Mesenchymal stem cell (in vitro differentiated cells and primary cell): ENCODE measurements around the gene ARPIN.
"Not testable (repeated sequence)": the region's sequence is repeated elsewhere in the genome, so short reads cannot be mapped to it uniquely, and the experiment has no call there.

ENCODE experiments used
- DNase-seq: peaks from one replicate; pipeline ENCODE4 v3.0.0-alpha.2; 2013
- H2AFZ ChIP-seq: one replicate; pipeline ENCODE4 v1.6.1; 2013; ENCODE audit warnings: low read depth, mild to moderate bottlenecking, control low read depth, inconsistent platforms, low read length, moderate library complexity
- H2AK5ac ChIP-seq: 2 replicates; pipeline ENCODE4 v1.6.1; 2013; ENCODE audit warnings: low read length, moderate library complexity, mild to moderate bottlenecking, inconsistent platforms; ENCODE audit not compliant: severe bottlenecking
- H2BK120ac ChIP-seq: one replicate; pipeline ENCODE4 v1.6.1; 2013; ENCODE audit warnings: low read depth, mild to moderate bottlenecking, inconsistent platforms, low read length, moderate library complexity
- H2BK12ac ChIP-seq, 2 experiments: one replicate each; pipeline ENCODE4 v1.6.1; 2013; ENCODE audit warnings: inconsistent platforms in 2 of 2, low read length in 2 of 2, mild to moderate bottlenecking in 2 of 2, moderate library complexity in 2 of 2, control low read depth in 1 of 2
- H2BK15ac ChIP-seq: one replicate; pipeline ENCODE4 v1.6.1; 2013; ENCODE audit warnings: mild to moderate bottlenecking, low read depth, inconsistent platforms; ENCODE audit not compliant: poor library complexity, severe bottlenecking
- H2BK5ac ChIP-seq: 2 replicates; pipeline ENCODE4 v1.6.1; 2013; ENCODE audit warnings: low read depth, mild to moderate bottlenecking, low read length, control low read depth, inconsistent platforms; ENCODE audit not compliant: poor library complexity, severe bottlenecking
- H3K14ac ChIP-seq, 2 experiments: one replicate each; pipeline ENCODE4 v1.6.1; 2013; ENCODE audit warnings: inconsistent platforms in 2 of 2, low read length in 2 of 2, control low read depth in 1 of 2, mild to moderate bottlenecking in 1 of 2, moderate library complexity in 1 of 2
- H3K18ac ChIP-seq, 2 experiments: one replicate each; pipeline ENCODE4 v1.6.1; 2013; ENCODE audit warnings: inconsistent platforms in 2 of 2, low read length in 2 of 2, control low read depth in 1 of 2, low read depth in 1 of 2, mild to moderate bottlenecking in 1 of 2
- H3K23ac ChIP-seq, 2 experiments: one replicate each; pipeline ENCODE4 v1.6.1; 2013; ENCODE audit warnings: inconsistent platforms in 2 of 2, low read length in 2 of 2, mild to moderate bottlenecking in 2 of 2, moderate library complexity in 2 of 2, control low read depth in 1 of 2
- H3K27ac ChIP-seq: 2 replicates; pipeline ENCODE4 v1.5.1; 2013; ENCODE audit warnings: mild to moderate bottlenecking, moderate library complexity, low read length, control low read depth, inconsistent platforms; ENCODE audit not compliant: poor library complexity, severe bottlenecking
- H3K27me3 ChIP-seq, 2 experiments: 2 replicates each; pipeline versions ENCODE4 v1.6.1 to v1.7.0; 2013; ENCODE audit warnings: low read length in 2 of 2, mild to moderate bottlenecking in 2 of 2, moderate library complexity in 2 of 2, control low read depth in 1 of 2, inconsistent platforms in 1 of 2; ENCODE audit not compliant: control insufficient read depth in 1 of 2, insufficient read depth in 1 of 2
- H3K36me3 ChIP-seq, 2 experiments: 2 replicates each; pipeline versions ENCODE4 v1.6.1 to v1.7.0; 2013; ENCODE audit warnings: low read length in 2 of 2, control low read depth in 1 of 2, inconsistent platforms in 1 of 2, low read depth in 1 of 2, mild to moderate bottlenecking in 1 of 2; ENCODE audit not compliant: insufficient read depth in 2 of 2, control insufficient read depth in 1 of 2
- H3K4ac ChIP-seq, 2 experiments: one replicate each; pipeline ENCODE4 v1.6.1; 2013; ENCODE audit warnings: inconsistent platforms in 2 of 2, low read length in 2 of 2, mild to moderate bottlenecking in 2 of 2, moderate library complexity in 2 of 2, control low read depth in 1 of 2, low read depth in 1 of 2
- H3K4me1 ChIP-seq: 2 replicates; pipeline ENCODE4 v1.6.1; 2013; ENCODE audit warnings: low read depth, low read length, control low read depth; ENCODE audit not compliant: control insufficient read depth, insufficient read depth
- H3K4me2 ChIP-seq: 2 replicates; pipeline ENCODE4 v1.6.1; 2013; ENCODE audit warnings: low read length, mild to moderate bottlenecking, inconsistent platforms; ENCODE audit not compliant: poor library complexity, severe bottlenecking
- H3K4me3 ChIP-seq, 2 experiments: 2 replicates each; pipeline versions ENCODE4 v1.5.1 to v1.7.0; 2013; ENCODE audit warnings: low read length in 2 of 2, mild to moderate bottlenecking in 2 of 2, control low read depth in 1 of 2, low read depth in 1 of 2; ENCODE audit not compliant: insufficient read depth in 1 of 2
- H3K79me1 ChIP-seq: replicated peaks from 2 replicates; pipeline ENCODE4 v1.6.1; 2013; ENCODE audit warnings: mild to moderate bottlenecking, control low read depth, low read length, inconsistent platforms; ENCODE audit not compliant: poor library complexity, severe bottlenecking
- H3K9ac ChIP-seq: 2 replicates; pipeline ENCODE4 v1.7.0; 2013; ENCODE audit warnings: mild to moderate bottlenecking, low read length, moderate library complexity
- H3K9me3 ChIP-seq: 2 replicates; pipeline ENCODE4 v1.7.0; 2013; ENCODE audit warnings: mild to moderate bottlenecking, low read length; ENCODE audit not compliant: control insufficient read depth
- H4K8ac ChIP-seq: one replicate; pipeline ENCODE4 v1.6.1; 2013; ENCODE audit warnings: inconsistent platforms, mild to moderate bottlenecking, low read length, moderate library complexity
- H4K91ac ChIP-seq: one replicate; pipeline ENCODE4 v1.6.1; 2013; ENCODE audit warnings: mild to moderate bottlenecking, low read length, inconsistent platforms
- WGBS: methylation state at CpG from one replicate; pipeline ENCODE4 v1.1.7; 2013; ENCODE audit warnings: mixed read lengths; 5-methylcytosine and 5-hydroxymethylcytosine counted together

ARPIN gene

GRCh38 chr15:89948796-89949195 is 36.0 kb upstream of the ARPIN start:
- no peaks in the 10 kb centered on the region for H3K27me3 ChIP-seq
- 90% methylated on average over 4 of the region's 7 CpGs for WGBS
- H3K4me2 ChIP-seq, result no peak overlapping the region

DNA sequence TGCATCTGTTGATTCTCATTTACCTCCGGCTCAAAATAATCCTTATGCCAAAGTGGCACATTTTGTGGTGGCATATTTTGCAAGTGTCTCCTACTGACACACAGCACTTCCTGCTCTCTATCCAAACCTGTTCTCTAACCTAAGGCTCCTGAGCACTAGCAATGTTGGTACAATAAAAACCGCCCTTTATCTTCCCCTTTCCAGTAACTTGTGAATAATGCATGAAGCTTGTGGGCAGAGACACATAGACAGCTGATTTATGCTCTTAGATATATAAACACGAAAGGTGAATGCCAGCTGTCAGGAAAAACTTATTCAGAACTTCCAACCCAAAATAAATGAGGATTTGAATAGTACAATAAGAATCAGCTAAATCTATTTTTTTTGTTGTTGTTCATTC is 34.6 kb upstream of the ARPIN start:
- H2BK12ac ChIP-seq, result no peak overlapping the region
- no peaks in the 10 kb centered on the region for H3K27me3 ChIP-seq
- H2BK120ac ChIP-seq, result no peak overlapping the region
- no peak overlapping the region for H3K14ac ChIP-seq
- H2AK5ac ChIP-seq, result no peak overlapping the region
- H3K36me3 ChIP-seq, result no peaks in the 10 kb centered on the region
- no peaks in the 10 kb centered on the region for H3K4me1 ChIP-seq
- no peak overlapping the region for H3K23ac ChIP-seq
- no peaks in the 10 kb centered on the region for H3K9me3 ChIP-seq
- no peak overlapping the region for H3K4me2 ChIP-seq
- WGBS, result 75% methylated on average over 1 of the region's 3 CpGs
- H3K79me1 ChIP-seq, result no peaks in the 10 kb centered on the region
- H3K27ac ChIP-seq, result no peak overlapping the region
- H3K9ac ChIP-seq, result no peak overlapping the region
- no peak overlapping the region for H3K4ac ChIP-seq
- no peak overlapping the region for H4K91ac ChIP-seq
- no peak for DNase-seq
- no peak overlapping the region for H3K4me3 ChIP-seq
- no peak overlapping the region for H3K18ac ChIP-seq
- no peak overlapping the region for H4K8ac ChIP-seq
- H2AFZ ChIP-seq, result no peak overlapping the region
- no peak overlapping the region for H2BK5ac ChIP-seq
- H2BK15ac ChIP-seq, result no peak overlapping the region

More at GRCh38 chr15:89948796-89949195, 36.0 kb upstream of the ARPIN start:
- Histone ChIP-seq H4K91ac (no peak overlapping the region), H3K9me3 (no peaks in the 10 kb centered on the region), H3K18ac (no peak overlapping the region), H3K14ac (no peak overlapping the region), H3K9ac (no peak overlapping the region), H4K8ac (no peak overlapping the region), H2BK12ac (no peak overlapping the region), H2AK5ac (no peak overlapping the region), H3K79me1 (no peaks in the 10 kb centered on the region), H2BK15ac (no peak overlapping the region), H3K27ac (no peak overlapping the region), H3K4me1 (no peaks in the 10 kb centered on the region), H3K4ac (no peak overlapping the region), H3K36me3 (no peaks in the 10 kb centered on the region), H2AFZ (no peak overlapping the region), H3K4me3 (no peak overlapping the region), H3K23ac (no peak overlapping the region), H2BK5ac (no peak overlapping the region), H2BK120ac (no peak overlapping the region)
- no peak for DNase-seq

- H2AFZ ChIP-seq, result no peak overlapping the region
- H3K79me1 ChIP-seq, result no peaks in the 10 kb centered on the region
- H3K36me3 ChIP-seq, result no peaks in the 10 kb centered on the region
- no peak overlapping the region for H3K9ac ChIP-seq
- H3K9me3 ChIP-seq, result no peaks in the 10 kb centered on the region
- no peaks in the 10 kb centered on the region for H3K4me1 ChIP-seq
- no peak overlapping the region for H2BK5ac ChIP-seq
- H3K27ac ChIP-seq, result no peak overlapping the region
- DNase-seq, result no peak
- no peak overlapping the region for H2BK12ac ChIP-seq
- H3K4ac ChIP-seq, result no peak overlapping the region
- no peak overlapping the region for H3K4me3 ChIP-seq
- H3K4me2 ChIP-seq, result no peak overlapping the region
- H3K14ac ChIP-seq, result no peak overlapping the region
- H2BK120ac ChIP-seq, result no peak overlapping the region
- no peak overlapping the region for H3K23ac ChIP-seq
- no peak overlapping the region for H4K91ac ChIP-seq
- H3K27me3 ChIP-seq, result no peaks in the 10 kb centered on the region
- no peak overlapping the region for H3K18ac ChIP-seq
- WGBS, result 88% methylated on average over 5 of the region's 6 CpGs
- no peak overlapping the region for H2BK15ac ChIP-seq
- H2AK5ac ChIP-seq, result no peak overlapping the region
- no peak overlapping the region for H4K8ac ChIP-seq
Measured at GRCh38 chr15:89946681-89947299, 34.0 kb upstream of the ARPIN start.

GRCh38 chr15:89943721-89944120 is 31.0 kb upstream of the ARPIN start:
- H3K9ac ChIP-seq, H3K23ac ChIP-seq, H3K79me1 ChIP-seq, H3K4me1 ChIP-seq, H3K4me2 ChIP-seq, H2AK5ac ChIP-seq, H3K9me3 ChIP-seq, H2BK12ac ChIP-seq, H2BK5ac ChIP-seq, H4K91ac ChIP-seq, H4K8ac ChIP-seq, H2BK120ac ChIP-seq, DNase-seq, H3K18ac ChIP-seq, H3K14ac ChIP-seq, H3K27ac ChIP-seq, H2AFZ ChIP-seq, H2BK15ac ChIP-seq, H3K36me3 ChIP-seq, H3K27me3 ChIP-seq, H3K4me3 ChIP-seq, H3K4ac ChIP-seq: not testable (repeated sequence)
- WGBS, result 100% methylated on average over 2 of the region's 6 CpGs
